Muscle layer of colon (tissue), 2 donors: Measurements from ENCODE around the gene NFIB.
A peak's percentile ranks its signal among the peaks of the same experiment; 100 is the strongest.

ENCODE experiments used
- H3K27ac ChIP-seq: one replicate; pipeline ENCODE4 v1.7.0; 2013; ENCODE audit warnings: low read depth, mild to moderate bottlenecking, low read length, moderate library complexity
- H3K27me3 ChIP-seq, 2 donors: one replicate each; pipeline ENCODE4 v1.7.0; 2013; ENCODE audit warnings: low read length in 2 of 2, mild to moderate bottlenecking in 2 of 2; ENCODE audit not compliant: insufficient read depth in 2 of 2, control insufficient read depth in 1 of 2
- H3K36me3 ChIP-seq: one replicate; pipeline ENCODE4 v1.7.0; 2013; ENCODE audit warnings: mild to moderate bottlenecking, low read length; ENCODE audit not compliant: insufficient read depth
- H3K4me1 ChIP-seq: one replicate; pipeline ENCODE4 v1.7.0; 2013; ENCODE audit warnings: mild to moderate bottlenecking, low read length; ENCODE audit not compliant: insufficient read depth
- H3K4me3 ChIP-seq, 2 donors: one replicate each; pipeline ENCODE4 v1.7.0; 2013; ENCODE audit warnings: low read length in 2 of 2, low read depth in 1 of 2, mild to moderate bottlenecking in 1 of 2, moderate library complexity in 1 of 2
- H3K9ac ChIP-seq: one replicate; pipeline ENCODE4 v1.7.0; 2013; ENCODE audit warnings: low read length
- H3K9me3 ChIP-seq: one replicate; pipeline ENCODE4 v1.7.0; 2013; ENCODE audit warnings: mild to moderate bottlenecking, low read length
- donor health status: abdominal sarcoma.
- donor health status: Adenocarcinoma of cecum.

The NFIB gene

DNA sequence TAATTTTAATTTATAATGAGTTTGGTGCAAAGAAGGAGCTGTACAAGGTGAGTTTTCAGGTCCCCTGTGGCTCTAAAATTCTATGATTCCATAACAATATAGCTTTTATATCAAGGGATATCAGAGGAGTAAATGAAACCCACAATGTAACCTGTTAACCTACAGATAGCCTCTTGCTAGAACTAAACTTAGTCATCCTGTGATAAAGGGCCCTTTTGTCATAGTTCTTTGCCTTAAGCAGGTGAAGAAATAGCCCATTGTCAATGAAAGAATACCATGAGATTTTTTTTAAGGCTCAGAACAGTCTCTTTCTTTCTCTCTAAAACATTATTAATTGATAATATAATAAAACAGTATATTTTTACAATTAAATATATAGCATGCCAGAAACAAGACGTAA, 127.8 kb downstream of the NFIB start:
- Histone ChIP-seq H3K27ac (no peak overlapping the region), H3K9ac (no peak overlapping the region), H3K9me3 (no peaks in the 10 kb centered on the region), H3K4me1 (peaks cover 44% of the 10 kb centered on the region), H3K4me3 (no peak overlapping the region), H3K36me3 (no peaks in the 10 kb centered on the region), H3K27me3 (no peaks in the 10 kb centered on the region)

DNA sequence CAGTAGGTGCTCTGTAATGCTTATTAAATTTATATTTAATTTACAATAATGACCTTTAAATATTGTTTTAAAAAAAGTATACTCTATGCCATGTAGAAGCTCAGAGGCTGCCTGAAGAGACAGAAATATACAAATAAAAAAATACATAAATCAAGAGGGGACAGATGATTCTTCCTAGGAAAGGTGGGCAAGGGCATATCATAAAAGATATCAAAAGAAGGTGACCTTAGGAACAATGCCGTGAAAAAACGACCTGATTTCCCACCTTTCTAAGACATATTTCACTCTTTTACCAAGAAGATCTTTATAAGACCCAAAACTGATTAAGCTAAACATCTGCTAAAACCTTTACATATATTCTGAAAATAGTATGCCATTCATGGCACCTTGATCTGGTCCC, 128.9 kb downstream of the NFIB start:
- H3K4me3 ChIP-seq: no peak overlapping the region
- H3K9ac ChIP-seq: no peak overlapping the region
- no peaks in the 10 kb centered on the region for H3K9me3 ChIP-seq
- H3K36me3 ChIP-seq: no peaks in the 10 kb centered on the region
- no peak overlapping the region for H3K27ac ChIP-seq
- peaks cover 49% of the 10 kb centered on the region for H3K4me1 ChIP-seq
- H3K27me3 ChIP-seq: no peaks in the 10 kb centered on the region

DNA sequence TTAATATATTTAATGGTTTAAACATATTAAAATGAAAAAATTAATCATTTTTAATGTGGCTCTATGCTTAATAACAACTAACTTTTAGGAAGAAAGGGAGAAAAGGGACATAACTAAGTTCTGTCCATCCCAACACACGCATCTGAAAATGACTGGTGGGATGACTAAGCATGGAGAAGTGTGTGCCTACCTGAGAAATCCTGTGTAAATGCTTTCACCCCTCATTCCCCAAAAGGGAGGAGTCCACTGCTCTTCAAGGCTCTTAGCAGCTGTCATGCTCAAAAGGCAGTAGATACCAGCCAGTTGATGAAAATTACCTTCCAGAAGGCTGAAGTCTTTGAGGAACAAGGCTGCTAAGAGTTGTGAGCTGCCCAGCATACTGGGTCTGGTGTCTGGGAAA, 130.9 kb downstream of the NFIB start:
- no peaks in the 10 kb centered on the region for H3K36me3 ChIP-seq
- H3K27me3 ChIP-seq: no peaks in the 10 kb centered on the region
- no peak overlapping the region for H3K4me3 ChIP-seq
- H3K4me1 ChIP-seq: peaks cover 52% of the 10 kb centered on the region
- H3K27ac ChIP-seq: no peak overlapping the region
- no peaks in the 10 kb centered on the region for H3K9me3 ChIP-seq
- H3K9ac ChIP-seq: no peak overlapping the region

DNA sequence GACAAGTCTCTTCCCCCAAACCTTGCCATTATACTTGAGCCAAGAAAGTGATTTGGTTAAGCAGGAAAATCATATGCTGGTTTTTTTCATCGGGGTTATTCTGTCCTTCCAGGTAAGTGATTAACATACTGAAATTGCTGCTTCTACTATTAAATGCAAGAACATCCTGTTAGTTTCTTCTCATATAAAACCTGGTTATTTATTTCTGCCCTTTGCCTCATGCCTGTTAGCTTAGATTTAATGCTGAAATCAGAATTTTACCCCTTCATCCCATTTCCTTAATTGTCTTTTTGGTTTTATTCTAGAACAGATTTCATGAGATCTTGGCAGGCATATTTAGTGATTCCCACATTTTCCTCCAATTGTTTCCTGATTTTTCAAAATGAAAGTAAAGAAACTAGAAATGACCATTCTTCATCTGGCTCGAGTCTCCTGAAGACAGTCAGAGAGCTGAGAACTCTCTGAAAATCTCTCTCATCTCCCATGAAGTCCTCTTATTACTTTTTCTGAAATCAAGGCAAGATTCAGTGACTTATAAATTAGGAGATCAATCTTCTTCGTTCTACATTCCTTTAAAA, 132.9 kb downstream of the NFIB start:
- Histone ChIP-seq H3K9ac (peak overlapping the region; percentile 36), H3K36me3 (no peaks in the 10 kb centered on the region), H3K27ac (peak overlapping the region; percentile 18), H3K27me3 (no peaks in the 10 kb centered on the region), H3K4me1 (peaks cover 42% of the 10 kb centered on the region), H3K9me3 (no peaks in the 10 kb centered on the region), H3K4me3 (peak overlapping the region; percentile 22 to 50)

DNA sequence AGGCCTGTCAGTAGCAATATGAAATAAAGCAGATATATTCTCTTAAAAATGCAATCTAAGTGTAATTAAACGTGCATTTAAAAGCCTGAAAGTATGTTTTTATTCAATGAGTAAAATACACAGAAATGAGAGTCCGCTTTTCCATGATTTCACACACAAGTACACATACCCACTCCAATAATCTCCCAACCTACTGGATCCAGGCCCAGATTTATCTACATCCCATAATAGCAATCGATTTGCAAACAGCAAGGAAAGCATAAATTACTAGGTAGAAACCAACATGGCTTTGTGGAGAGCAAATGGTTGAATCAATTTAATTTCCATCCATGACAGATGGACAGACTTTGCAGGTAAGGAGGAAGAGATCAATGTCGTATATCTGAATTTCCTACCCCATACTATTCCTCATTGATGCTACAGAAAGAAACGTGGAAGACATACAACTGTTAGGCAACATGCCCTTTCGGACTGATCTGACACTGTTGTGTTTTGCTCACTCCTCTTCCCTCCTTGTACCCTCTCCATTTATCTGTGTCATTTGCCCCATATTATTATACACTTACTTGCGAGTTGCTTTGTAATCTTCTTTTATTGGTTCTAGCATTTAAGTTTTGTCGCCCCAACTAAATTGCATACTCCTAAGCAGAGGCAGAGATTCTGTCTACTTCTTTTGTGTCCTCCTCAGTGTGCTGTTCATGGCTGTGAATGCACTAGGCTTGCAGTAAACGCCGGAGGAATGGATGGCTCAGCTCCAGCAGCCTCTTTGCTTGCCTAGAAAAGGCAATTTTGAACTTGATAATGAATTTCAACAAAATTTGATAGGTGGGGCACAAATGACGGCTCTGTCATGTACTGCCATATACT, 133.6 kb downstream of the NFIB start:
- Histone ChIP-seq H3K4me3 (peak overlapping the region; percentile 22 to 50), H3K9me3 (no peaks in the 10 kb centered on the region), H3K36me3 (no peaks in the 10 kb centered on the region), H3K27me3 (no peaks in the 10 kb centered on the region), H3K27ac (peak overlapping the region; percentile 18), H3K9ac (peak overlapping the region; percentile 36), H3K4me1 (peaks cover 36% of the 10 kb centered on the region)

DNA sequence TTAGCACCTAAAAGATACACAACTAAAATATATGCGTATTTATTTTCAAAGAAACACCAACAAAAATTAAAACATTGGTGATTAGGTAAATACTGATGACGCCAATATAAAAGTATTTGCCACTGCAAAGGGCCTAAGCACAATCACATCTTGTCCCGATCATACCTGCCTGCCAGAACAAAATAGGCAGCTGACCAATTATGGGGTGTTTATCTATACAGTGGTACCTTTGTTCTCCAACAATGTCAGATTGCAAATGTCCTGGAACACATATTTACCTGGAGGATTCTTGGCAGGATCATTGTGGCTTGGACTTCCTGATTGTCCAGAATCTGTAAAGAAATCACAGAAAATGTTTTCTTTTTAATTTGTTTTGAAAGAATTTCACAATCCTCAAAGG, 134.5 kb downstream of the NFIB start:
- H3K4me3 ChIP-seq: no peak overlapping the region
- H3K27ac ChIP-seq: no peak overlapping the region

DNA sequence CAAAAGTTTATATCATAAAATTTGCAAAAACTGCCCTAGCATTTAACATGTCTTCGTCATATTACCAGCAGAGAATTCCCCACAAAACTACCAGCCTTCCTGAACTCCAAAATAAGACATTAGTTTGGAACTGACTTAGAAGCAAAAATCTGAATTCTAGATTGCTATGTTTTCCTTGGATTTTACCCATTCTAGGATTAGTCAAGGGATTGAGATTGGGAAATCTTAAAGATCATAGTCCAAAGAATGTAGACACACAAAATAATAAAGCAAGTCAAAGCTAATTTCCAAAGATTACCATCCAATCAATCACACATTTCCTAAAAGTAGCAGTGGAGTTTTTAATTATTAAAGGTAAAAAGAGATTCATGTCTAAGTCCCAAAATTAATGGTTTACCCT, 138.2 kb downstream of the NFIB start:
- H3K27ac ChIP-seq: no peak overlapping the region
- H3K4me1 ChIP-seq: peaks cover 20% of the 10 kb centered on the region
- H3K9me3 ChIP-seq: no peaks in the 10 kb centered on the region
- no peak overlapping the region for H3K9ac ChIP-seq
- no peaks in the 10 kb centered on the region for H3K36me3 ChIP-seq
- H3K4me3 ChIP-seq: no peak overlapping the region
- H3K27me3 ChIP-seq: no peaks in the 10 kb centered on the region

More for the DNA sequence above, 134.5 kb downstream of the NFIB start:
- no peaks in the 10 kb centered on the region for H3K36me3 ChIP-seq
- no peaks in the 10 kb centered on the region for H3K27me3 ChIP-seq
- H3K9ac ChIP-seq: no peak overlapping the region
- no peaks in the 10 kb centered on the region for H3K9me3 ChIP-seq
- H3K4me1 ChIP-seq: peaks cover 34% of the 10 kb centered on the region

DNA sequence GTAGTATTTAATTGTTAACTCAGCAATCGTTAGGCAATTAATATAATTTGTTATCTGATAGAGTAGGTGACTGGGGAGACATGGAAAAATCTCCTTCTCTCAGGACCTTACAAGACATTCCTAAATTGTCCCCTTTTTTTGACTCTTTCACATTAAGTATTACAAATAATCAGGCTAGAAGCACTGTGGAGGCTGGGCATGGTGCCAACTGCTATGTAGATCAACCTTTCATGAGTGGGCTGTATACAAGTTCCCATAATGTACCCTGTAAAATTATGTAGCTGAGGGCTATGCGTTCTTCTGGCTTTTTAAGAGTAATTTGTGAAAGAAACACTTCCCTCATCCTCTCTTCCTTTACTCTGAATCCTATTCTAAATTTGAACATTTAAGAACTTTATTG, 140.2 kb downstream of the NFIB start:
- Histone ChIP-seq H3K4me1 (peaks cover 2% of the 10 kb centered on the region), H3K27me3 (no peaks in the 10 kb centered on the region), H3K9me3 (no peaks in the 10 kb centered on the region), H3K4me3 (no peak overlapping the region), H3K27ac (no peak overlapping the region), H3K36me3 (no peaks in the 10 kb centered on the region), H3K9ac (no peak overlapping the region)

DNA sequence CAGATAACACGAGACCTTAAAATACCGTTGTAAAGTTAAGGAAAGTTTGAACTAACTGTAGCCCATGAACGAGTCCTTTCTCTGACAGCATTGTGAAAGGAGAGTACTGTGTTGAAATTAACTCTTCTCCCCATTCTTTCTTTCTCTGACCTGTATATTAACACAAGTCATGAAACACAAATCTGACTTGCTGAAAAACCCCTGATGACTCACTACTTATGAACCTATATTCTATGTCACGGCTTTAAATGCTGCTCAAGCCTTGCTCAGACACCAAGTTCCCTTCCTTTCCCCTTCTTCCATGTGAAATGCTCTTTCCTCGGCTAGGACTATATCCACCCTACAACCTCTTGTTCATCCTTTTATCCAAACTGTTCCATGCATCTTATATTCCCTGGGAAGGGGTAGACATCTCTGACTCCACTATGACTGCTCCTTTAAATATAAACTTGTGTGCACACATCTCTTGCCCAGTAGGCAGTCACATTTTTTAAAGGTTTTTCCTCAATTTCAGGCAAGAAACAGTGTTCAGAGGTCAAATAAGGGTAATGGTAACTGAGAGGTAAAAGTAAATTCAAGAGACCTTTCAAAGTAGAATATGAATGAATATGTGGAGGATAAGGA, 142.9 kb downstream of the NFIB start:
- H3K9me3 ChIP-seq: no peaks in the 10 kb centered on the region
- no peak overlapping the region for H3K27ac ChIP-seq
- no peaks in the 10 kb centered on the region for H3K4me1 ChIP-seq
- no peaks in the 10 kb centered on the region for H3K27me3 ChIP-seq
- no peak overlapping the region for H3K9ac ChIP-seq
- H3K36me3 ChIP-seq: no peaks in the 10 kb centered on the region
- H3K4me3 ChIP-seq: no peak overlapping the region

DNA sequence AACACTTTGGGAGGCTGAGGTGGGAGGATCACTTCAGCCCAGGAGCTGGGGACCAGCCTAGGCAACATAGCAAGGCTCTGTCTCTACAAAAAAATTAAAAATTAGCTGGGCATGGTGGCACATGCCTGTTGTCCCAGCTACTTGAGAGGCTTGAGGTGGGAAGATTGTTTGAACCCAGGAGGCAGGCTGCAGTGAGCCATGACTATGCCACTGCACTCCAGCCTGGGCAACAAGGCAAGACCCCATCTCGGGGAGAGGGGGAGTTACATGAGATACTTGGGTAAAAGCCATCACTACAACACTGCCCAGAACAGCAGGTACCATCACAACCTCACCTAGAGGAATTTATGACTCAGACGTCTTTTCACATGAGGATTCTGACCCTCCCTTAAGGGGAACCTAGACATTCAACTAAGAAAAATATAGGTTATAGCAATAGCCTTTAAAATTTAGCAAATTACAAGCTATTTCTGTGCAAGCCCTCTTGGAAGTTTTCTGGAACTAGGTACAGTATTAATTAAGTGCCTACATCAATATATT, 143.5 kb downstream of the NFIB start:
- H3K4me1 ChIP-seq: peaks cover 4% of the 10 kb centered on the region
- no peaks in the 10 kb centered on the region for H3K9me3 ChIP-seq
- no peak overlapping the region for H3K27ac ChIP-seq
- H3K4me3 ChIP-seq: no peak overlapping the region
- H3K9ac ChIP-seq: no peak overlapping the region
- H3K36me3 ChIP-seq: no peaks in the 10 kb centered on the region
- no peaks in the 10 kb centered on the region for H3K27me3 ChIP-seq

DNA sequence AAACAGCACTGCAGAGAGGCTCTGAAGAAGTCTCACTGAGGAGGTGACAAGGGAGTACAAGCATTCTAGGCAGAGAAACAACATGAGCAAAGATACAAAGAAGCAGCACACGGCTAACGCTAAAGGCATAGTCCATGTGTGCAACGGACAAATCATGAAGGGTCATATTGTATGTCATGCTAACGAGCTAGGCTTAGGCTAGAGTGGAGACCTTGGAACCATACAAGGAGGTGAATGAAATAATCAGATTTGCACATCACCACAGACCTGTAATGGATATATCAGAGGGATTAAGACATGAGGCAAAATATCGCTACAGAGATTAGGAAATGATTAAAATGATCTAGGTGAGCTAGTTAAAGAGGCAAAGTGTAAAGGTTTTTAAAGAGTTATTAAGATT, 145.6 kb downstream of the NFIB start:
- Histone ChIP-seq H3K4me3 (no peak overlapping the region), H3K9ac (no peak overlapping the region), H3K27me3 (no peaks in the 10 kb centered on the region), H3K9me3 (no peaks in the 10 kb centered on the region), H3K4me1 (peaks cover 19% of the 10 kb centered on the region), H3K36me3 (no peaks in the 10 kb centered on the region), H3K27ac (no peak overlapping the region)
